ENCODE results near the gene UBL7. TPM values are rescaled to one million over a fixed set of nuclear protein-coding genes. Genes with fewer than 3 reads are reported as not detected.

Gene UBL7
- total RNA-seq, 1 donor from 2014 or later: 53.7 TPM

- Mint-ChIP-seq H3K9me3 (ENCODE audit: low read depth) (no peaks in the 10 kb centered on the region), H3K27ac (no peak overlapping the region), H3K27me3 (no peaks in the 10 kb centered on the region), H3K36me3 (ENCODE audit: insufficient read depth) (peaks cover 20% of the 10 kb centered on the region), H3K4me3 (ENCODE audit: low read depth) (no peak overlapping the region), H3K4me1 (ENCODE audit: low read depth) (no peaks in the 10 kb centered on the region)
- DNase-seq (ENCODE audit: low spot score, unreplicated experiment): no peak
- no peak for TF ChIP-seq CTCF (IDR thresholded peaks at IDR 0.05; ENCODE audit: unreplicated experiment)
Measured at GRCh38 chr15:74454764-74455500, 6.0 kb downstream of the UBL7 start.

GRCh38 chr15:74453925-74454763 lies 6.8 kb downstream of the UBL7 start:
- no peak for TF ChIP-seq CTCF (IDR thresholded peaks at IDR 0.05; ENCODE audit: unreplicated experiment)
- DNase-seq (ENCODE audit: low spot score, unreplicated experiment): no peak
- Mint-ChIP-seq H3K36me3 (ENCODE audit: insufficient read depth) (peaks cover 24% of the 10 kb centered on the region), H3K4me3 (ENCODE audit: low read depth) (no peak overlapping the region), H3K9me3 (ENCODE audit: low read depth) (no peaks in the 10 kb centered on the region), H3K4me1 (ENCODE audit: low read depth) (no peaks in the 10 kb centered on the region), H3K27ac (no peak overlapping the region), H3K27me3 (no peaks in the 10 kb centered on the region)

- no peaks in the 10 kb centered on the region for H3K27me3 Mint-ChIP-seq
- no peak overlapping the region for H3K27ac Mint-ChIP-seq
- no peaks in the 10 kb centered on the region for H3K4me1 Mint-ChIP-seq (ENCODE audit: low read depth)
- no peak for TF ChIP-seq CTCF (IDR thresholded peaks at IDR 0.05; ENCODE audit: unreplicated experiment)
- DNase-seq (ENCODE audit: low spot score, unreplicated experiment): no peak
- H3K36me3 Mint-ChIP-seq (ENCODE audit: insufficient read depth): peaks cover 29% of the 10 kb centered on the region
- no peaks in the 10 kb centered on the region for H3K9me3 Mint-ChIP-seq (ENCODE audit: low read depth)
- no peak overlapping the region for H3K4me3 Mint-ChIP-seq (ENCODE audit: low read depth)
Measured at GRCh38 chr15:74451861-74452835, 8.8 kb downstream of the UBL7 start.

GRCh38 chr15:74451322-74451721 lies 9.6 kb downstream of the UBL7 start:
- no peak for DNase-seq (ENCODE audit: low spot score, unreplicated experiment)
- Mint-ChIP-seq H3K4me3 (ENCODE audit: low read depth) (no peak overlapping the region), H3K27ac (no peak overlapping the region), H3K36me3 (ENCODE audit: insufficient read depth) (peaks cover 30% of the 10 kb centered on the region), H3K4me1 (ENCODE audit: low read depth) (no peaks in the 10 kb centered on the region), H3K9me3 (ENCODE audit: low read depth) (no peaks in the 10 kb centered on the region), H3K27me3 (no peaks in the 10 kb centered on the region)
- no peak for TF ChIP-seq CTCF (IDR thresholded peaks at IDR 0.05; ENCODE audit: unreplicated experiment)

Data from progenitor cell of endocrine pancreas (in vitro differentiated cells).